Activated T-helper 2 cell treated with anti-CD3 and anti-CD28 coated beads, Interferon-gamma antibody, Interleukin-2, Interleukin-4, amounts not matched to agents 10 μg/mL and 5 μg/mL and 100 μg/mL, durations not matched to agents 14 hours and 24 hours and 36 hours (primary cell): Measurements from ENCODE around the gene ZDHHC11B. TPM values are rescaled to one million over a fixed set of nuclear protein-coding genes. Genes with fewer than 3 reads are reported as not detected.
"Not testable (repeated sequence)": the region's sequence is repeated elsewhere in the genome, so short reads cannot be mapped to it uniquely, and the experiment has no call there.

Experiments
- DNase-seq: peaks from one replicate; pipeline ENCODE4 v3.0.0; 2021; ENCODE audit warnings: low spot score
- H3K27ac Mint-ChIP-seq: one replicate; pipeline ENCODE4 v1.8.0; 2021; ENCODE audit warnings: mixed read lengths
- H3K27me3 Mint-ChIP-seq: one replicate; pipeline ENCODE4 v1.8.0; 2021; ENCODE audit warnings: low read depth, mixed read lengths
- H3K36me3 Mint-ChIP-seq: one replicate; pipeline ENCODE4 v1.8.0; 2021; ENCODE audit warnings: low read depth, mixed read lengths
- H3K4me1 Mint-ChIP-seq: one replicate; pipeline ENCODE4 v1.8.0; 2021; ENCODE audit warnings: low read depth, mixed read lengths
- H3K4me3 Mint-ChIP-seq: one replicate; pipeline ENCODE4 v1.8.0; 2021; ENCODE audit warnings: low read depth, mild to moderate bottlenecking, moderate library complexity, mixed read lengths
- H3K9me3 Mint-ChIP-seq: one replicate; pipeline ENCODE4 v1.8.0; 2021; ENCODE audit warnings: mixed read lengths
- intact Hi-C: fragments of 100-400 bp; cut with micrococcal nuclease; formaldehyde crosslinking; loops from one replicate; pipeline ENCODE4 v1.15.1; 2023
- total RNA-seq: library from RNA; stranded (reverse); gene quantifications from 2 replicates; pipeline ENCODE4 v1.2.3, GENCODE V29; 2022

ZDHHC11B gene
- total RNA-seq, 1 donor from 2014 or later, result 0.18 TPM

DNA sequence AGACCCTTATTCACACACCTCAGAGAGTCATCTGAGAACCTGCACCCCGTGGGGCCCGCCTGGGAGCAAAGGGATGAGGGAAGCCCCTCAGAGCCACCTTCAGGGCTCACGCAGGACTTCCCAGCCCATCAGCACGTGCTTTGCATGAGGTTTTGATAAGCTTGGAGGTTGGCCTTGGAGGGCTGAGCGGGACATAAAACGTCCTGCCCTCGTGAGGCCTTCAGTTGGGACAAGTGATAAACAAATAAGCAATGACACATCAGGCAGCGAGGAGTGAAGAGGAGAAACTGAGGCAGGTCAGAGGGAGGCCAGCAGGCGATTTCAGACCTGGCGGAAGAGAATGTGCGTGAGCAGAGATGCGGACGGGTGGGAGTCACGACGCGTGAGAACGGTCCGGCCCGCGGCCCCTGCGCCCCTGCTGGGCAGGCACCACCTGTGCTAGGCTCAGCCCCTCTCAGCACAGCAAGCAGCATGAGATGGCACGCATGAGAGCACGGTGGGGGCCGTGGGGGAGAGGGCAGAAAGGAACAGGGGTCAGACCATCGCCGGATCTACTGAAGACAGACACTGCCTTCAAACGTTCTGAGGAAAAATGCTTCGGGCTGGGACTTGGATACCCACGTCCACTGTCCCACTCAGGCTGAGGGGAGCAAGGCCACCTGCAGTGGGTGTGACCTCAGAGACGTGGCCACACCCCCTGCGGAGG, 12.5 kb downstream of the ZDHHC11B start:
- intact Hi-C loops, DNase-seq, H3K4me3 Mint-ChIP-seq, H3K36me3 Mint-ChIP-seq, H3K4me1 Mint-ChIP-seq, H3K9me3 Mint-ChIP-seq, H3K27me3 Mint-ChIP-seq, H3K27ac Mint-ChIP-seq: not testable (repeated sequence)

DNA sequence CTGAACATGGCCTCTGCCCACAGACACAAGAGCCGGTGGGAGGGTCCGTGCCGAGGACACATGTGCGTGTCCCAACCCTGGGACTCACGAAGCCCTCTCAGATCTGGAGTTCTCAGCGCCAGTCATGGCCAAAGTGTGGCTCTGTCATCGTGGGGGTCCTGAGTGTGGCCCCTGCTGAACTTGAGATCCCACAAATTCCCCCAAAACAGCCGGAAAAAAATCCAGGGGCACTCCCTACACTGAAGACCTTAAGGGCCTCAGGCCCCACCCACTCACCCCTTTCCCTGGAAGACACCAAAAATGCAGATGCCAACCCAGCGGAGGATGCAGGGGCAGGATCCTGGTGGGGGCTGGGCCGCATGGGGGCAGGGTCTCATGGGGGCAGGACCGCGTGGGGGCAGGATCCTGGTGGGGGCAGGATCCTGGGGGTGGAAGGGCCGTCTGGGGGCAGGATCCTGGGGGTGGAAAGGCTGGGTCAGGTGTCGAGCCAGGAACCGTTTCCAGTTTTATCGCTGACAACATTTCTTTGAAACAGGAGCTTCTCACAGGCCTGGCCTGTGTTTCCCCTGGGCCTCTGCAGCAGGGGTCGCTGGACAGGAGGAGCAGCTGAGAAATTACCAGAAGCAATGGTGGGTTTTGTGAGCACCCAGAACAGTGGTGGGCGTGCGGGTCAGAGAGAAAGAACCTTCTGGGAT, 13.3 kb downstream of the ZDHHC11B start:
- H3K27me3 Mint-ChIP-seq, H3K27ac Mint-ChIP-seq, intact Hi-C loops, H3K9me3 Mint-ChIP-seq, H3K4me3 Mint-ChIP-seq, H3K4me1 Mint-ChIP-seq, H3K36me3 Mint-ChIP-seq: not testable (repeated sequence)
- DNase-seq, result peak; percentile 8

DNA sequence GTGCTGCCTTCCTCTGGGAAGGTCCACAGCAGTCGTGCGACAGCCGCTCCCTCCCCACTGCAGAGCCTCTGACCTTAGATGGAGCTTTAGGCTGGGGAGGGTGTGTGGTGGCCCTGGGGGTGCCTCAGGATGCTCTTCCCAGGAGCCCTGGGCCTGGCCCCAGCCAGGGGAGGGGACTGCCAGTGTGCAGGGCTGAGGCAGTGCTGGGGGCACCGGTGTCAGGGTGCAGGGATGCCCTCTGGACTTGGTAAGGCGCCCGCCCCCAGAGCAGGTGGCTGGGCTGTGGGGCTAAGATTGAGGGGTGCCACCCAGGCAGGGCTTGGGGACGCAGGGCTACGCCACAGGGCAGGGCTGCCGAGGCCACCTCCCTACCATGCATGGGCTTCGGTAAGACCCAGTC, 13.9 kb downstream of the ZDHHC11B start:
- H3K36me3 Mint-ChIP-seq, intact Hi-C loops, H3K4me3 Mint-ChIP-seq, H3K27me3 Mint-ChIP-seq, H3K9me3 Mint-ChIP-seq, DNase-seq, H3K4me1 Mint-ChIP-seq, H3K27ac Mint-ChIP-seq: not testable (repeated sequence)

DNA sequence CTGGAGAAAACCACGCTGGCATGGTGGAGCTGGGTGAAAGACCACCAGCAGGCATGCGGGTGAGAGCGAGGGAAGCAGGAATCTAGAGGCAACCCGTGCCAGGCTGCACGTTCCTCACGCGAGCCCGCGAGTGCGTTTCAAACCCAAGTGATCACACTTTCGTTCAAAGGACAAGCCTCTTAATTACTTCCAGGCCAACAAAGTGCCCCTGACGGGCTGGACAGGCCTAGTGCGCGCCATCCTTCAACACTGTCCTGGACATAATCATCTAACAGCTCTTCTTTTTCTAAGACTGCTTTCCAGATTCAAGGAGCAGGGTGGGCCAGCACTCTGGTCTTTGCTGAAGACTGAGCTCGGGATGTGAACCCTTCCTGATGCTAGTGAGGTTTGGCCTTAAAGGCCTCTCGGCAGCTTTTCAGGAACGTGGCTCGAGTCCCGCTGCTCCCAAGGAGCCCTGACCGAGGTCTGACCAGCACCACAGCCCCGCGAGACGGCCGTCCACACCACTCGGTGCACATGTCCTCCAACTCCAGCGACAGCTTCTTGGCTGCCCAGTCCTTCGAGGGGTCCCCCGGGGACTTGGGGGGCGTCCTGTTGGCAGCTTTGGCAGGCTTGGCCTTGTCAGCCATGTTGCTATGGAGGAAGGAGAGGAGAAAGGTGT, 14.9 kb downstream of the ZDHHC11B start:
- not testable (repeated sequence) for H3K4me3 Mint-ChIP-seq, DNase-seq

DNA sequence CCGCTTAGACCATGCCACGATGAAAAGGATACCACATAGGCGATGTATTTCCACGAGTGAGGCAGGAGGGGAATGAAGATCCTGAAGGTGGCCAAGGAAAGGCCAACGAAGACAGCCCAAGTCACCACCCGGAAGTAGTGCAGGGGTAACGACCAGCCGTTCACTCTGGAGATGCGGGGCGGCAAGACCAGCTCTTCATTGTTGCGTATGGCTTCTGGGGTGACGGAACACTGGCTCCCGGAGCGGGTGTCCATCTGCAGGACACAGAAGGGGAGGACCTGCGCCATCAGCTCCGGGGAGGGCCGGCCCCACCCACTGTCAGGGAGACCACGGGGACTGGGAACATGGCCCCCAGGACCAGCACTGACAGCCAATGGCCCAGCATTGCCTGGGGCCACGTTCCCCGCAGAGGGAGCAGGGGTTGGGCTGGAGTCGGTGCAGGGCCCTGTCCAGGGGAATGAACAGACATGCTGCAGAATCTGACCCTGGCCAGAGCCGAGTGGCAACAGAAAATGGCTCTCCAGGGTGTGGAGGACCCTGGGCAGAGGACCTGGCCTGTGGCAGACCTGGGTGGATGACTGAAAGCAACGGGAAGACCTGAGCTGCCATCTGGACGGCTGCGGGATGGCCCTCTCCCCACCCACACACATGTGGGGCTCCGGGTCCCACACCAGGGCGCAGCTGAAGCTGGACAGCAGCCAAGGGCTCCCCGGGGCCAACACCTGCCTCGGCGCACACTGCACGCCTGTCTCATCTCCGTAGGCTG, 17.7 kb downstream of the ZDHHC11B start:
- no peak overlapping the region for H3K4me3 Mint-ChIP-seq
- intact Hi-C loops, result no loop called here
- no peak for DNase-seq
- H3K27me3 Mint-ChIP-seq, result no peaks in the 10 kb centered on the region
- H3K27ac Mint-ChIP-seq, result no peak overlapping the region
- no peaks in the 10 kb centered on the region for H3K36me3 Mint-ChIP-seq
- H3K4me1 Mint-ChIP-seq, result no peaks in the 10 kb centered on the region
- H3K9me3 Mint-ChIP-seq, result no peaks in the 10 kb centered on the region

More for the DNA sequence above, 14.9 kb downstream of the ZDHHC11B start:
- H3K9me3 Mint-ChIP-seq, H3K27me3 Mint-ChIP-seq, H3K4me1 Mint-ChIP-seq, H3K27ac Mint-ChIP-seq, H3K36me3 Mint-ChIP-seq, intact Hi-C loops: not testable (repeated sequence)

DNA sequence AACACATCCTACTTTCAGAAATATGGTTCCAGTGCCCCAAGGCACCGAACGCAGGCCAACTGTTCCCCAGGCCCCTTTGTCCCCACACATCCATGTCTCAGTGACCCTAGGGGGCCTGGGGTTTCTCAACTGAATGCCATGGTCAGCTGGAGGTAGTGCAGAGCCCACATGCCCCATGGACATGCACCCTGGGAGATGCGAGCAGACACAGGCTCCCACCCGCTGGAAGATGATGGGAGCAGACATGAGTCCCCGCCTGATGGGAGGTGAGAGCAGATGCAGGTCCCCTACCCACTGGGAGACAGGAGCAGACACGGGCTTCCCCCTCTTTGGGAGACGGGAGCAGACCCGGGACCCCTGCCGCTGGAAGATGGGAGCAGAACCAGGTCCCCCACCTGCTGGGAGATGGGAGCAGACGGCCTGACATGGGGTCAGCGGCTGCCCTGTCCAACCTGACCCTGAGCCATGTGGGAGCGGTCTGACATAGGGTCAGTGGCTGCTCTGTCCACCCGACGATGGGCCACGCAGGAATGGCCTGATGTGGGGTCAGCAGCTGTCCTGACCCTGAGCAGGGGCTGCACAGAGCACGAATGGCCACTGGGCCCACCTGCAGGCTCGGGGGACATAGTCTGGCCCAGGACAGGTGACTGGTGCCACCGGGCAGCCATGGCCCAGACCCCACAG, 18.4 kb downstream of the ZDHHC11B start:
- Mint-ChIP-seq H3K36me3 (no peaks in the 10 kb centered on the region), H3K4me3 (no peak overlapping the region), H3K9me3 (no peaks in the 10 kb centered on the region), H3K27ac (no peak overlapping the region), H3K27me3 (no peaks in the 10 kb centered on the region), H3K4me1 (no peaks in the 10 kb centered on the region)
- no peak for DNase-seq
- intact Hi-C loops, result no loop called here

DNA sequence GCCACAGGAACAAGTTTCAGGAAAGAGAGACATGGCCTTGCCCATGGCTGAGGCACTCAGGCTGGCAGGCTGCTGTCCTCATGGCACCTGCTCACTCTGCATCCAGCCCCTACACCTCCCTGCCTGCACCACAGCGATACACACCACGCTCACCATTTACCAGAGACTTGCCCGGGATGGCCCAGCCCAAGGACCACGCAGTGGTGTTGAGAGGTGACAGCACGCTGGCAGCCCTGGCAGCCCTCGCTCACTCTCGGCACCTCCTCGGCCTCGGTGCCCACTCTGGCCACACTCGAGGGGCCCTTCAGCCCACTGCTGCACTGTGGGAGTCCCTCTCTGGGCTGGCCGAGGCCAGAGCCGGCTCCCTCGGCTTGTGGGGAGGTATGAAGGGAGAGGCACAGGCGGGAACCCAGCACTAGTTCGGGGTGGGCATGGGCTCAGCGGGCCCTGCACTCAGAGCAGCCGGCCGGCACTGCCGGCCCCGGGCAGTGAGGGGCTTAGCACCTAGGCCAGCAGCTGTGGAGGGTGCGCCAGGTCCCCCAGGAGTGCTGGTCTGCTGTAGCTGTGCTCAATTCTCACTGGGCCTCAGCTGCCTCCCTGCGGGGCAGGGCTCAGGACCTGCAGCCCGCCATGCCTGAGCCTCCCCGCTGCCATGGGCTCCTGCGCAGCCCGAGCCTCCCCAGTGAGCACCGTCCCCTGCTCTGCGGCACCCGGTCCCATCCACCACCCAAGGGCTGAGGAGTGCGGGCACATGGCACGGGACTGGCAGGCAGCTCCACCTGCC, 20.3 kb downstream of the ZDHHC11B start:
- H3K4me1 Mint-ChIP-seq, result peaks cover 2% of the 10 kb centered on the region
- no peak overlapping the region for H3K27ac Mint-ChIP-seq
- no peaks in the 10 kb centered on the region for H3K27me3 Mint-ChIP-seq
- DNase-seq, result no peak
- intact Hi-C loops, result no loop called here
- H3K4me3 Mint-ChIP-seq, result no peak overlapping the region
- H3K36me3 Mint-ChIP-seq, result no peaks in the 10 kb centered on the region
- H3K9me3 Mint-ChIP-seq, result no peaks in the 10 kb centered on the region

DNA sequence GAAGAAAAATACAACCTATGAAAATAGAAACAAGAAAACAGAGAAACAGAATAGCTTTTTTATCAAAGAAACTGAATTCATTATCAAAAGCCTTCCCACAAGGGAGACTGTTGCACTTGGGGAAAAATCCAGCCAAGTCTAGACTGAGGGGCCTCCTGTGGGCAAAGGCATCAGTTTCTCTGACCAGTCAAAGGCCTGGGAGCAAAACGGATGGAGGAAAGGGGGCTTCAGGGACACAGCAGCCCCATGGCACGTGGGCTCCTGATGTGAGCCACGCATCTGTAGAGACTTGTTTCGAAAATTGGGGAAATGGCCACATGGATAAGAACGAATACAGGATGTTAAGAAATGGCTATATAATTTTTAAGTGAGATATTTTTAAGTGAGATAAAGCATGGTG, 21.1 kb downstream of the ZDHHC11B start:
- DNase-seq, result no peak
- intact Hi-C loops, result no loop called here
- Mint-ChIP-seq H3K36me3 (no peaks in the 10 kb centered on the region), H3K4me1 (peaks cover 6% of the 10 kb centered on the region), H3K9me3 (no peaks in the 10 kb centered on the region), H3K27ac (no peak overlapping the region), H3K4me3 (no peak overlapping the region), H3K27me3 (no peaks in the 10 kb centered on the region)

DNA sequence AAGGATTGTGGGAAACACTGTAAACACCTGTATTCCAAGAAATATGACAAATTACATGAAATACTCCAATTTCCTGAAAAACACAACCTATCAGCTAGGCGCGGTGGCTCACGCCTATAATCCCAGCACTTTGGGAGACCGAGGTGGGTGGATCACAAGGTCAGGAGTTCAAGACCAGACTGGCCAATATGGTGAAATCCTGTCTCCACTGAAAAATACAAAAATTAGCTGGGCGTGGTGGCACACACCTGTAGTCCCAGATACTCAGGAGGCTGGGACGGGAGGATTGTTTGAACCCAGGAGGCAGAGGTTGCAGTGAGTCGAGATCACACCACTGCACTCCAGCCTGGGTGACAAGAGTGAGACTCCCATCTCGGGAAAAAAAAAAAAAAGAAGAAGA, 21.5 kb downstream of the ZDHHC11B start:
- H3K27me3 Mint-ChIP-seq, intact Hi-C loops, H3K9me3 Mint-ChIP-seq, H3K4me1 Mint-ChIP-seq, DNase-seq, H3K4me3 Mint-ChIP-seq, H3K27ac Mint-ChIP-seq, H3K36me3 Mint-ChIP-seq: not testable (repeated sequence)

DNA sequence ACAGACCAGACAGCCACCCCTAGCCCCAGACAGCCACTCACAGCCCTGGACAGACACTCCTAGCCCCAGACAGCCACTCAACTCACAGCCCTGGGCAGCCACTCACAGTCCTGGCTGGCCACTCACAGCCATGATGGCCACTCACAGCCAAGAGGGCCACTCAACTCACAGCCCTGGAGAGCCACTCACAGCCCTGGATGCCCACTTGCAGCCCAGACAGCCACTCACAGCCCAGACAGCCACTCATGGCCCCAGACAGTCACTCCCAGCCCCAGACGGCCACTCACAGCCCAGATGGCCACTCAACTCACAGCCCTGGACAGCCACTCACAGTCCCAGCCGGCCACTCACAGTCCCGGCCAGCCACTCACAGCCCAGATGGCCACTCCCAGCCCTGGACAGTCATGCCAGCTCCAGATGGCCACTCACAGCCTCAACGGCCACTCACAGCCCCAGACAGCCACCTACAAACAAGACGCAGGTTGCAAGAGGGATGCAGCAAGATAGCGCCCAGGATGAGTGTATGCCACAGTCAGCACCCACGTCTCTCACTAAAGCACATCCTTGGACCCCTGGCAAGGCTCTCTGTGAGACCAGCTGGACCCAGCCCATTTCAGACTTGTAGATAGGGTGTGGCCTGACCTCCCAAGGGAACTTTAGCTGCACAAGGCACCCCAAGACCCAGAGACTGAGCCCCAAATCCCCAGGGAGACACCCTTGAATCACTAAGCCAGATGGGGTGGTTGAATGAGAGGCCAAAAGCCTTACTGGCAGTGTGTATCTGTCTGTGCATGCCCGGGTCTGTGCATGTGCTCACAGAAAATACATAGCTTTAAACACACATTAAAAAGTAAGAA, 22.4 kb downstream of the ZDHHC11B start:
- H3K27me3 Mint-ChIP-seq, result no peaks in the 10 kb centered on the region
- peak; percentile 7 for DNase-seq
- H3K9me3 Mint-ChIP-seq, result no peaks in the 10 kb centered on the region
- H3K4me3 Mint-ChIP-seq, result no peak overlapping the region
- intact Hi-C loops, result no loop called here
- no peak overlapping the region for H3K27ac Mint-ChIP-seq
- peaks cover 6% of the 10 kb centered on the region for H3K4me1 Mint-ChIP-seq
- no peaks in the 10 kb centered on the region for H3K36me3 Mint-ChIP-seq

DNA sequence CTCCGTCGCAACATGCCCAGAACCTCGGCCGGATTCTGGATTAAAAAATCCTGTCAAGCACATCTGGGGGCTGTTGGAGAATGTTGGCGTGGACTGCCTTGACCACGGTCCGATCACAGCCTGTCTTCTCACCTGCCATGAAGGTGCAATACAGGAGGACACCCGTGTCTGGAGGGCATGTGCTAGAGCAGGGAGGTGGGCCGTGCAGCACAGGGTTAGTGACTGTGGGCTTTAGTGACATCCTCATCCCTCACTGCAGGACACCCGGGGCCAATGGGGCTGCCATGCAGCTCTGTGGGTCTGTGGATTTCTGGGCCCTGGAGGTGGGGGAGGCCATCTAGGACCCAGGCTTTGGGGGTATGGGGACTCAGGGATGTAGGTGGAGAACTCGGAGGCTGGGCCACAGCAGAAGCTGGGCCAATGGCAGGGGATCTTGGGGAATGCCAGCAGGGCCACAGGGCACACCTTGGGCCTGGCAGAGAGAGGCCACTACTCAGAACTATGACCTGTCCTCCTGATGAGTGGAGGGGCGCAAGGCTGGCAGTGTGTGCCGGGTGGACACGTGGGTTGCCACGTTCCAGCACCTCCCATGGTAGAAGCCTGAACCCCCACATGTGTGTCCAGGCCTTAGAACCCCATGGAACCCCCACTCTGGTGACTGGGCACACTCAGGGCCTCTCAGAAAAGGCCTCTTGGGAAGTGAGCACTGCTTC, 23.3 kb downstream of the ZDHHC11B start:
- no peaks in the 10 kb centered on the region for H3K27me3 Mint-ChIP-seq
- H3K27ac Mint-ChIP-seq, result no peak overlapping the region
- intact Hi-C loops, result no loop called here
- peak; percentile 7 for DNase-seq
- H3K4me3 Mint-ChIP-seq, result no peak overlapping the region
- H3K9me3 Mint-ChIP-seq, result no peaks in the 10 kb centered on the region
- no peaks in the 10 kb centered on the region for H3K36me3 Mint-ChIP-seq
- H3K4me1 Mint-ChIP-seq, result peaks cover 6% of the 10 kb centered on the region
